WTC11 (cell line): Measurements from ENCODE around the gene ADAMTS5. TPM values are rescaled to one million over a fixed set of nuclear protein-coding genes. Genes with fewer than 3 reads are reported as not detected.

Experiments used
- AFF4 ChIP-seq: sonication (generic); formaldehyde crosslinking; IDR thresholded peaks from 2 replicates; pipeline ENCODE4 v1.8.1; 2023; ENCODE audit warnings: mild to moderate bottlenecking, missing genetic modification reagents, borderline replicate concordance
- ATF6 ChIP-seq: sonication (generic); formaldehyde crosslinking; IDR thresholded peaks from 2 replicates; pipeline ENCODE4 v1.8.1; 2023; ENCODE audit warnings: mild to moderate bottlenecking, missing genetic modification reagents
- CREB1 ChIP-seq: sonication (generic); formaldehyde crosslinking; IDR thresholded peaks from 2 replicates; pipeline ENCODE4 v1.8.0; 2023; ENCODE audit warnings: mild to moderate bottlenecking, missing genetic modification reagents
- CREM ChIP-seq: sonication (generic); formaldehyde crosslinking; IDR thresholded peaks from 2 replicates; pipeline ENCODE4 v1.8.1; 2022; ENCODE audit warnings: mild to moderate bottlenecking, missing genetic modification reagents, moderate library complexity
- ERG ChIP-seq: fragments of 250-450 bp; sonication (Bioruptor Pico); IDR thresholded peaks from 2 replicates; pipeline ENCODE4 v1.8.0; 2021; ENCODE audit warnings: mild to moderate bottlenecking
- ESRRA ChIP-seq: sonication (generic); formaldehyde crosslinking; IDR thresholded peaks from 2 replicates; pipeline ENCODE4 v1.8.1; 2022; ENCODE audit warnings: mild to moderate bottlenecking, missing genetic modification reagents, borderline replicate concordance
- ETV6 ChIP-seq: sonication (generic); formaldehyde crosslinking; IDR thresholded peaks from 2 replicates; pipeline ENCODE4 v1.8.1; 2022; ENCODE audit warnings: mild to moderate bottlenecking, missing genetic modification reagents
- FOXJ3 ChIP-seq: sonication (generic); formaldehyde crosslinking; IDR thresholded peaks from 2 replicates; pipeline ENCODE4 v1.9.0; 2021; ENCODE audit warnings: missing genetic modification reagents, mild to moderate bottlenecking, borderline replicate concordance
- IRF1 ChIP-seq: sonication (generic); formaldehyde crosslinking; IDR thresholded peaks from 2 replicates; pipeline ENCODE4 v1.8.0; 2023; ENCODE audit warnings: missing genetic modification reagents
- IRF2 ChIP-seq: sonication (generic); formaldehyde crosslinking; IDR thresholded peaks from 2 replicates; pipeline ENCODE4 v1.8.0; 2022; ENCODE audit warnings: low read depth, missing genetic modification reagents, borderline replicate concordance
- JUN ChIP-seq: sonication (generic); formaldehyde crosslinking; IDR thresholded peaks from 2 replicates; pipeline ENCODE4 v1.8.0; 2023; ENCODE audit warnings: mild to moderate bottlenecking, missing genetic modification reagents
- MAX ChIP-seq: sonication (generic); formaldehyde crosslinking; IDR thresholded peaks from 2 replicates; pipeline ENCODE4 v1.8.0; 2022; ENCODE audit warnings: mild to moderate bottlenecking, missing genetic modification reagents
- NFE2L1 ChIP-seq: sonication (generic); formaldehyde crosslinking; IDR thresholded peaks from 2 replicates; pipeline ENCODE4 v1.8.1; 2023; ENCODE audit warnings: missing genetic modification reagents
- NFYB ChIP-seq: sonication (generic); formaldehyde crosslinking; conservative IDR thresholded peaks from 2 replicates; pipeline ENCODE4 v1.8.0; 2022; ENCODE audit warnings: low read depth, missing genetic modification reagents
- RELA ChIP-seq: sonication (generic); formaldehyde crosslinking; IDR thresholded peaks from 2 replicates; pipeline ENCODE4 v1.8.1; 2022; ENCODE audit warnings: missing genetic modification reagents, mild to moderate bottlenecking, borderline replicate concordance
- TEAD1 ChIP-seq: sonication (generic); formaldehyde crosslinking; IDR thresholded peaks from 2 replicates; pipeline ENCODE4 v1.8.0; 2022; ENCODE audit warnings: mild to moderate bottlenecking, missing genetic modification reagents
- TEAD4 ChIP-seq: sonication (generic); formaldehyde crosslinking; IDR thresholded peaks from 2 replicates; pipeline ENCODE4 v1.8.0; 2022; ENCODE audit warnings: mild to moderate bottlenecking, missing genetic modification reagents
- TP53 ChIP-seq: sonication (generic); formaldehyde crosslinking; IDR thresholded peaks from 2 replicates; pipeline ENCODE4 v1.8.1; 2023; ENCODE audit warnings: mild to moderate bottlenecking, missing genetic modification reagents
- USF1 ChIP-seq: sonication (generic); formaldehyde crosslinking; IDR thresholded peaks from 2 replicates; pipeline ENCODE4 v1.8.0; 2022; ENCODE audit warnings: mild to moderate bottlenecking, missing genetic modification reagents
- ZBTB43 ChIP-seq: sonication (generic); formaldehyde crosslinking; IDR thresholded peaks from 2 replicates; pipeline ENCODE4 v1.8.1; 2023; ENCODE audit warnings: mild to moderate bottlenecking, missing genetic modification reagents
- ZNF138 ChIP-seq: sonication (generic); formaldehyde crosslinking; conservative IDR thresholded peaks from 2 replicates; pipeline ENCODE4 v1.8.1; 2022; ENCODE audit warnings: mild to moderate bottlenecking, moderate library complexity, missing genetic modification reagents
- ZNF317 ChIP-seq: sonication (generic); formaldehyde crosslinking; IDR thresholded peaks from 2 replicates; pipeline ENCODE4 v1.8.1; 2023; ENCODE audit warnings: low read depth, mild to moderate bottlenecking, moderate library complexity, missing genetic modification reagents, borderline replicate concordance
- ZNF532 ChIP-seq: fragments of 250-450 bp; sonication (Bioruptor Pico); IDR thresholded peaks from 2 replicates; pipeline ENCODE4 v1.9.0; 2021; ENCODE audit warnings: mild to moderate bottlenecking, borderline replicate concordance
- total RNA-seq: library from RNA; stranded (reverse); gene quantifications from 3 replicates; pipeline ENCODE4 v1.2.3, GENCODE V29; 2021

The ADAMTS5 gene
- total RNA-seq, 1 experiment from 2014 or later = 1.6 TPM

GRCh38 chr21:26965040-26965906, 1.6 kb downstream of the ADAMTS5 start (continued):
- TF ChIP-seq USF1 (CRISPR knock-in tag) = peak; percentile 73
- peak; percentile 91 for TF ChIP-seq TP53
- TF ChIP-seq IRF2 = no peak
- peak; percentile 98 for TF ChIP-seq MAX (CRISPR knock-in tag)
- TF ChIP-seq JUN (CRISPR knock-in tag) = peak; percentile 80
- TF ChIP-seq ZNF317 (CRISPR knock-in tag) = peak; percentile 54; the same call in 1 of the 2 replicates
- TF ChIP-seq ZBTB43 (CRISPR knock-in tag) = 0 out of 2 replicates have a peak, but pooled peaks have one; percentile 49
- TF ChIP-seq TEAD4 = no peak
- no peak for TF ChIP-seq NFYB
- TF ChIP-seq CREM (CRISPR knock-in tag) = peak; percentile 64; the same call in 1 of the 2 replicates
- TF ChIP-seq CREB1 (CRISPR knock-in tag) = 0 out of 2 replicates have a peak, but pooled peaks have one; percentile 21
- peak; percentile 78; the same call in 1 of the 2 replicates for TF ChIP-seq RELA (CRISPR knock-in tag)
- peak; percentile 83; the same call in 1 of the 2 replicates for TF ChIP-seq ERG (CRISPR knock-in tag)
- no peak for TF ChIP-seq NFE2L1 (CRISPR knock-in tag)
- peak; percentile 82 for TF ChIP-seq ESRRA (CRISPR knock-in tag)
- TF ChIP-seq ETV6 = peak; percentile 53; the same call in 1 of the 2 replicates
- 0 out of 2 replicates have a peak, but pooled peaks have one; percentile 18 for TF ChIP-seq ZNF532 (CRISPR knock-in tag)
- TF ChIP-seq IRF1 (CRISPR knock-in tag) = peak; percentile 88
- 0 out of 2 replicates have a peak, but pooled peaks have one; percentile 69 for TF ChIP-seq ATF6
- TF ChIP-seq FOXJ3 (CRISPR knock-in tag) = no peak
- TF ChIP-seq AFF4 = 0 out of 2 replicates have a peak, but pooled peaks have one; percentile 38
- no peak; the same call in 1 of the 2 replicates for TF ChIP-seq TEAD1 (CRISPR knock-in tag)
- peak; percentile 88 for TF ChIP-seq ZNF138 (CRISPR knock-in tag)
